BLaER1 (cell line): Measurements from ENCODE around the gene KLF14.

Source experiments
- H3K27ac ChIP-seq: shearing (Covaris generic); formaldehyde crosslinking; 2 replicates; pipeline ENCODE4 v1.8.1; 2022
- H3K27me3 ChIP-seq: shearing (Covaris generic); formaldehyde crosslinking; 2 replicates; pipeline ENCODE4 v1.8.1; 2022
- H3K36me3 ChIP-seq: shearing (Covaris generic); formaldehyde crosslinking; 2 replicates; pipeline ENCODE4 v1.8.1; 2022
- H3K4me1 ChIP-seq: shearing (Covaris generic); formaldehyde crosslinking; 2 replicates; pipeline ENCODE4 v1.8.1; 2022
- H3K4me2 ChIP-seq: shearing (Covaris generic); formaldehyde crosslinking; 2 replicates; pipeline ENCODE4 v1.8.1; 2022
- H3K4me3 ChIP-seq: shearing (Covaris generic); formaldehyde crosslinking; 2 replicates; pipeline ENCODE4 v1.8.1; 2022
- H3K9ac ChIP-seq: shearing (Covaris generic); formaldehyde crosslinking; 2 replicates; pipeline ENCODE4 v1.8.1; 2022
- H3K9me3 ChIP-seq: shearing (Covaris generic); formaldehyde crosslinking; 2 replicates; pipeline ENCODE4 v1.8.1; 2022
- H4K20me1 ChIP-seq: shearing (Covaris generic); formaldehyde crosslinking; 2 replicates; pipeline ENCODE4 v1.8.1; 2022
- Cebpa-rat ChIP-seq: shearing (Covaris generic); IDR thresholded peaks from 2 replicates; pipeline ENCODE4 v1.8.1; 2022

Gene KLF14

GRCh38 chr7:130689683-130690082 lies 44.3 kb downstream of the KLF14 start:
- Histone ChIP-seq H3K4me3 (no peak overlapping the region), H3K9me3 (peaks cover 11% of the 10 kb centered on the region; the same call in 1 of the 2 replicates), H3K4me2 (no peak overlapping the region), H3K4me1 (no peaks in the 10 kb centered on the region), H3K36me3 (no peaks in the 10 kb centered on the region), H3K27ac (no peak overlapping the region), H4K20me1 (no peaks in the 10 kb centered on the region), H3K27me3 (no peaks in the 10 kb centered on the region; the same call in 1 of the 2 replicates), H3K9ac (no peak overlapping the region)
- no peak for TF ChIP-seq Cebpa-rat

DNA sequence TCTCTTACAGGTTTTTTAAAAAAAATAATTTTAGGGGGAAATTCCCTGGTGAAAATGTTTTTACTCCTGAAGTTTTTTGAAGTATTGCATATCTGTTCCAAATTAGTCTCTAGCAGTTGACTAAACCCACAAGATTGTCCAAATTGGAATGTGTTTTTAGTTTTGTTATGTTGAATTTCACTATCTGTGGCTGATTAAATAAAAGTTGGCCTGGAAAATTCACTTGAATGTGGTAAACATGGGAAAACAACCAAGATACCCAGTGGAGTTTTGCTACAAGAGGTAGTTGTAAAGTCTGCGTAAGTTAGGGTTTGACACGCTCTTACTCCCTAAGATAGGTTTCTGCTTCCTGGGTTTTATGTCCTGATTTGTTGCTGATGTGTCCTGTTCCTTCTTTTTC lies 51.0 kb downstream of the KLF14 start:
- no peaks in the 10 kb centered on the region for H3K4me1 ChIP-seq
- H3K4me3 ChIP-seq, result no peak overlapping the region
- H3K27ac ChIP-seq, result no peak overlapping the region
- H3K36me3 ChIP-seq, result no peaks in the 10 kb centered on the region
- H3K27me3 ChIP-seq, result no peaks in the 10 kb centered on the region; the same call in 1 of the 2 replicates
- no peaks in the 10 kb centered on the region for H4K20me1 ChIP-seq
- no peak overlapping the region for H3K9ac ChIP-seq
- no peak for TF ChIP-seq Cebpa-rat
- no peaks in the 10 kb centered on the region for H3K9me3 ChIP-seq
- H3K4me2 ChIP-seq, result no peak overlapping the region
